HG02759 (cell line): ENCODE measurements around the gene NUAK1.

ENCODE experiments used
- ATAC-seq: cut with Tn5 transposase; IDR thresholded peaks from one replicate; pipeline ENCODE4 v1.9.1; 2021; ENCODE audit warnings: mild to moderate bottlenecking, moderate library complexity; ENCODE audit not compliant: unreplicated experiment

The NUAK1 gene

DNA sequence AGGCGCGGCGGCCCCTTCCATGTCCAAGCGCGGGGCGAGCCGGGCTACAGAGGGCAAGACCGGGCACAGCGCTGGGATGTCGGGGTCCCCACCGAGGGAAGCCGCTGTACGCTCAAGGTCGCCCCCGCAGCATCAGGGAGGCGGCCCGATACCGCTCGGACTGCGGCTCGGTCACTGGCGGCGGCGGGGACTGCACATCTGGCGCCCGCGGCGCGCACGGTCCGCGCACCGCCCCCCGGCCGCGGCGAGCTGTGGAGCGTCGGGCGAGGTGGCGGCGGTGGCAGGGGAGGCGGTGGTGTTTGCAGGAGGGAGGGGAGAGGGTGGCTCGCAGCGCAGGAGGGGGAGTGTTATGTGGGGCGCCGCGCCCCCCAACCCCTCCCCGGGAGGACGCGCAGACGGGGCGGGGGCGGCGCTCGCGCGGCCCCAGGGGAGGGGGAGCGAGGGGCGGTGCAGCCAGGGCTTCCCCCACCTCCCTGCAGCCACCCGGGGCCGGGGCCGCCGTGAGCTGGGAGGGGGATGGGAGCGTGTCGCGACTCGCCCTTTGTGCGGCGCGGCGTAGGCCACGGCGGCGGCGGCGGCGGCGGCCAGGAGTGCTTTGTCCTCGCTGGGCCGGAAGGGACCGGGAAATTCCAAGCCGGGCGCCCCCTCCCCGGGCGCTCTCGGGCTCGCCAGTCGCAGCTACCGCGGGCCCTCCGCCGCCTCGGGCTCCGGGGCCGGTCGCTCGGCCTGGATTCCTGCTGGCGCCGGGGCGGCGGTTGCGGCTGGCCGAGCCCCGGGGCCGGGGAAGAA is at the start of gene NUAK1:
Gene NUAK1 (minus strand): TSS at position 322 of the 789 bp plus-strand sequence. CDS start 301 bp downstream, at position 21.
- no peak for ATAC-seq

DNA sequence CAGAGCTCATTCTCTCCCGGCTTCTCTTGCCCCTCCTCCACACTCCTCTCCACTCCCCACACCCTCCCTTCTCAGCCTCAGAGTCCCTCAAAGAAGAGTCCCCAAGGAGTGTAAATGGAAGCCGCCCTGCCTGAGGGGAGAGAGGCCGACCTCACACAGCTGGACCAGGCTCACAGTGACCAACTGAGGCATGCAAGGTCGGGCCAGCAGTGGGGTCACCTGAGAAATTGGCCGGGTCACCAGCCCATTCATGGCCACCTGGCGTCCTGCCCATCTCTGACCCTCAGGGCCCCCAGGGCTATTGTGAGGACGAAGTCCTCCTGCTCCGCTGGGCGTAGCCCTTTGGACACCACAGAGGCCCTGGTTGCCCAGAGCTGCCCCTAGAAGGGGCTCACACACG is 49.5 kb upstream of the NUAK1 start:
- ATAC-seq, result no peak

DNA sequence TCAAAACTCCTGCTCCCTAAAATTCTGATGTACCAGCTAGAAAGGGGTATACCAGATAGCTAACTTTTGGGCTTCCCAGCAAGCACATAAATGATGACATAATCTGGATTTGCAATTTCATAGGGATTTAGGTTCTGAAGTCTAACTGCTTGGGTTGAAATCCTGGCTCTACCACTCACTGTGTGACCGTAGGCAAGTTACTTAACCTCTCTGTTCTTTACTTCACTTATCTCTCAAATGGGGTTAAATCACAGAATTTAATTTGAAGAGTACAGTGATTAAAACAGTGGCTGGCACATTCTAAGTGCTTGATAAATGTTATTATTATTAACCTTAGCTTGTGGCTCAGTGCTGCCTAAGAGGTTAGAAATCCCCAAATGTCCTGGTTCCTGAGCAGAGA is 49.1 kb upstream of the NUAK1 start:
- no peak for ATAC-seq

DNA sequence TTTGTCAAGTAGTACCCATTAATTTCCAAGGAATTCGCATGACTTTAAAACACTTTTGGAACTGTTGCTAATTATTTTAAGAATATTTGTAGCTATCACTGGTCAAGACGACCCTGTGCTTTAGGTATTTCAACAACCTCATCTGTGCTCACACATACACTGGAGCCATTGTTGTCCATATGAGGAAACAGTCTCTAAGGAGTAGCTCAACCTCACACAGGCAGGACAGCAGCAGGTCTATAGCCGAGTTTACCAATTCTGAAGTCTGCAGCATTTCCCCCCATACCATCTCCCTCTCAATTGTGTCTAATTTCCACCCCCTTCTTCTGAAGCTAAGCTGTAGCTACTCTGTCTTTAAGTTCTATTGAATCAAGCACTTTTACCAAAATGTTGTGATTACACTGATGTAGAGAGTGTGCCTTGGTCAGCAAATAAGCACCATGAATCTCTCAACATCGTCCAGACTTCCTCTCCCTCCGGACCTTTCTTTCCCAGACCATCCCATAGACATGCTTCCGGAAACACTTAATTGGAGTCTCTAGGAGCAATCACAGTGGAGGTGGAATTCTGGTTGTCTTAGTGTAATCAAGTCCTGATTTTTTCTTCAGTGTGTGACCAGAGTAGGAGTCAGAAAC is 48.5 kb upstream of the NUAK1 start:
- ATAC-seq, result no peak

DNA sequence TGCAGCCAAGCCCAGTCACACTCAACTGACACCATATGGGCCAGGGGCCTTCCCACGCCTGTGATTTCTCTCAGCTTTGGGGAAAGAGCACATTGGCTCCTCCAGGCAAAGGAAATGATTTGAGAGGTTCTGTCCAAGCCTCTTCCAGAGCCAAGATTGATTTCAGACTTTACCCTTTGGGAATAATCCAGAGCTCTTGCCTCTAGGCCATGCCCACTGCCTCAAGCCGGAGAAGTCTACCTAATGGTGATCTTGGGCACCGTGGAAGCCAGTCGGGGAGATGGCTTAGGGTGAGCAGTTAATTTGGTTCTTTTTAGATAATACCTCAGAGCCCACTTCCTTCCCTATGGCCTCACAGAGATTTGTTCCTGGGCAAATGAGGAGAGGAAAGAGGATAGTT is 45.0 kb upstream of the NUAK1 start:
- no peak for ATAC-seq

DNA sequence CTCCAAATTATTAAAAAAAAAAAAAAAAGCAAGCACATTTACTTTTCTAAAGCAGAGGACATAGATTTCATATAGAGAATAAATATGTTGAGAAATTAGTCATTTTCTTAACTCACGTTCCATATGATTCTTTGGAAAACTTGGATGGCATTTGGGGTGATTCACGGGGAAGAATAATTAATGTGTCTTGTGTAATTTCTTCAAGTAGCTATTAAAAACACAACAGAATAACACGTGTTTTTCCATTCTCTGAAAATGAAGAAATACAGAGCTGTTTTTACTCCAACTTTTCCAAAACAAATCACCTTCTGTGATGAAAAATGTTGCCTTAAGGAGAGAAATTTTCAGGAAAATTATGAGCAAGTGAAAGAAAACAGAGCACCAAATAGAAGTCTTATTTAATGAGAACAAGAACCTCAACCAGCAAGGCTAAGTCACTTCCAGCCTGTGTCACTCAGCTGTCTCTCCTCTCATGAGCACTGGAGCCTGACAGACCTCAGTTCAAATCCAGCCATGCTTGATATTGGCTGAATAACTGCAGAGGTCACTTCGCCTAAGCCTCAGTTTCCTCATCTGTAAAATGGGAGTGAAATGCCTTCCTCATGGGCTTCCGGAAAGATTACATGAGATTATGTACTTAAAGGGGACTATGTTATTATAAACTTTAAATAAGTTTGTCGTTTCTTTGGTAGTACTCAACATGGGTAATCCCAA is 42.8 kb upstream of the NUAK1 start:
- no peak for ATAC-seq

DNA sequence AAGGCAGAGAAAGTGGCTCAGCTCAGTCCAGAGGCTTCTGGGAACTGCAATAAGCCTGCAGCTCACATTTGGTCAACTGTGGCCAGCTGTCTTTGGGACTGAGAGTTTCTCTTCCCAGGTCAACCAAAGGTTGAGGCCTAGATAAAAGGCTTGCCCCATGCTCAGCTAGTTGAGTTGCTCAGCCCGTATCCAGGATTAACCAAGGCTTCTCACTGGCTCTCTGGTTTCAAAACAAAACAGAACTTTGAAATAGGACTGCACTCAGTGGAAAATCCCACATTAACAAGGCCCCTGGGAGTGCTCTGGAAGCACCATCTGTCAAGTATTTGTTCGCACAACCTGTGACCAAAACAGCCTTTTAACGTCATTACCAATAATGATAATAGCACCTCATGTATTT is 40.3 kb upstream of the NUAK1 start:
- no peak for ATAC-seq

DNA sequence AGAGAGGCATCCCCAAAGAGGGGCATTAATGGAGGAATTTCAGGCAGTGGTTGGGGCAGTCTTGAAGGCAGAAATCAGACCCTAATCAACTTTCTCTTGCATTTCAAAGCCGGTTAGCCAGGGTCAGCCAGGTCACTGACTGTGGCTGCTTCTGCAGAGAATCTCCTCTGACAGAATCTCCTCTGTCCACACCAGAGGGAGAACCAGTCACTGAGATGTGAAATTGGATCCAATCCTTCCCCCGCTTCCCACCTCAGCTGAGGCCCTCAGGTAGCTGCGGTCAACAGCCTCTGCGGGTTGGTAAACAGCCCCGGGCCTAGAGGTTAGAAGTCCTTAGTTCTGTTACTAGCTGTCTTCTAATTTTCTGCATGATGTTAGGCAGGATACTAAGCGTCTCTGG is 39.8 kb upstream of the NUAK1 start:
- ATAC-seq, result no peak

DNA sequence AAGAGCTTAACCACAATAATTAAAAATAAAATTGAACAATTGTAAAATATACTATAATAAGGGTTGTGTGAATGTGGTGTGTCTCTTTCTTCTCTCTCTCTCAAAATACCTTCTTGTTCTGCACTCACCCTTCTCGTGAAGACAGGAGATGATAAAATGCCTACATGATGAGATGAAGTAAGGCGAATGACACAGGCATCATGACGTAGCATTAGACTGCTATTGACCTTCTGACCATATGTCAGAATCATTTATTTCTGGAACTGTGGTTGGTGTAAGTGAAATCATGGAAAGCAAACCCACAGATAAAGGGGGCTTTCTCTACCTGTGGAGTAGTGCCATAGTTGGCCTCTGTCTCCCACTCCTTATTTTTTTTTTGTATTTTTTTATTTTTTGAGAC is 37.8 kb upstream of the NUAK1 start:
- no peak for ATAC-seq

DNA sequence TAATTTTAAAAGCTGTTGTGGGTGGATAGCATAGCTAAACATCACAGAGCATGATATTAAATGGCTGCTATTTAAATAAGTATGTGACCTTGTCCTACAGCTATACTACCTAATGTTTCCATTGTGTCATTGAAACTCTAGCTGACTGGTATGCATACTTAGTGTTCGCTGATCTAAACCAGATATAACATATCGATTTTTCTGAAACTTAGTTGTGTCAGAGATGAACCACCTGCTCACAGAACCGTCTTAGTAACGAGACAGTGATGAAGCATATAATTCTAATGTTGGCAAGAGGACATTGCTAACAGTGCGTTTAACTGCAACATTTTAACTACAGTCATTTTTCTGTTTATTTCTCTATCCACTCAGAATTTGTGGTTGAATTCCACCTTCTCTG is 36.1 kb upstream of the NUAK1 start:
- no peak for ATAC-seq

DNA sequence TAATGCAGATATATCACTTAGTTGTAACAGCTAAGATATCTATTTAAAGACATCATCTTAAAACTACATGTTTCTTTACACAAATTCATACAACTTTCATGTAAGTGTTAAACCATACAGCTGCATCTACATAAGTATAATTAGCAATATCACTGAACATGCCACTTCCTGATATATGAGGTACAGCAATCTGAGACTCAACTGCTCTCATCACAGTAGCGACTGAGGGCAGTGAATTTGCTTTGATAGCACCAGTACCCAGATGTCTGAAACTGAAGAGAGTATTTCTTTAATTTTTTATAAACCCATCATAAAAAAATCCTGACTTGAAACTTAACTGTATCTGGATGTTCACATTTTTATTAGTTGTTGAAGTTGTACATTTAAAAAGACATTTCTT is 34.7 kb upstream of the NUAK1 start:
- ATAC-seq, result no peak

DNA sequence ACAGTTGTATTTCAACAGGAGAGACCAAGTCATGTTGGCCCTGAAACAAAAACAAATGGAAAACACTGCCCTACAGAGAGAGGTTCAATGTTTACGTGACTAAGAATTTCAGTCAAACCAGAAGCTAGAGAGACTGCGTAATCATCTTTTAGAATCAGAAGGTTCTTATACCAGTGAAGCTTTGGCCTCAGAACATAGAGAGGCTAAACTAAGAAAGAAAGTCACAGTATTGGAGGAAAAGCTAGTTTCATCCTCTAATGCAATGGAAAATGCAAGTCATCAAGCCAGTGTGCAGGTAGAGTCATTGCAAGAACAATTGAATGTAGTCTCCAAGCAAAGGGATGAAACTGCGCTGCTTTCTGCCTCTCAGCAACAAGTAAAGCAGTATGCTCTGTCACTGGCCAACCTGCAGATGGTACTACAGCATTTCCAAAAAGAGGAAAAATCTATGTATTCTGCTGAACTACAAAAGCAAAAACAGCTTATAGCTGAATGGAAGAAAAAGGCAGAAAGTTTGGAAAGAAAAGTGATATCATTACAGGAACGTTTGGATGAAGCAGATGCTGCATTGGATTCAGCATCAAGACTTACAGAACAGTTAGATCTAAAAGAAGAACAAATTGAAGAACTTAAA is 32.5 kb upstream of the NUAK1 start:
- no peak for ATAC-seq

DNA sequence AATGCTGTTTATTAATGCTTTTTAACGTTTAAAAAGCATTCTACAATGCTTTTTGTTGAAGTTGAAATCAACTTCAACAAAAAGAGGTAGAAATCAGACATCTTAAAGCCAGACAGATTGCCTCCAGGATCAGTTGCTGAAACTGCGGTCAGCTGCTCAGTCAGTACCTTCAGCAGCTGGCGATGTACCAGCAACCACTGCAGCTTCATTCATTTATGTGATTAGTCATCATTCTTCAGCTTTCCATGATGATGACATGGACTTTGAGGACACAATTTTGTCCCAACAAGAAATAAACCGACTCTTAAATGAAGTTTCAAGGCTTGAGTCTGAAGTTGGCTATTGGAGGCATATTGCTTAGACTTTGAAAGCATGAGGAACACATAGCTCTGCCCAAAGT is 31.5 kb upstream of the NUAK1 start:
- no peak for ATAC-seq

DNA sequence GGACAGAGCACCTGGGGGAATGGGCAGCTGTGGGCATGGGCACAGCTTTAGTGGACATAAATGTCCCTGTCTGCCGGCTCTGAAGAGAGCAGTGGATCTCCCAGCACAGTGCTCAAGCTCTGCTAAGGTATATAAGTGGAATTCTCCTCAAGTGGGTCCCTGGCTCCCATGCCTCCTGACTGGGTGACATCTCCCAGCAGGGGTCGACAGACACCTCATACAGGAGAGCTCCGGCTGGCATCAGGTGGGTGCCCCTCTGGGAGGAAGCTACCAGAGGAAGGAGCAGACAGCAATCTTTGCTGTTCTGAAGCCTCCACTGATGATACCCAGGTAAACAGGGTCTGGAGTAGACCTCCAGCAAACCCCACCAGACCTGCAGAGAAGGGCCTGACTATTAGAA is 25.0 kb upstream of the NUAK1 start:
- no peak for ATAC-seq

DNA sequence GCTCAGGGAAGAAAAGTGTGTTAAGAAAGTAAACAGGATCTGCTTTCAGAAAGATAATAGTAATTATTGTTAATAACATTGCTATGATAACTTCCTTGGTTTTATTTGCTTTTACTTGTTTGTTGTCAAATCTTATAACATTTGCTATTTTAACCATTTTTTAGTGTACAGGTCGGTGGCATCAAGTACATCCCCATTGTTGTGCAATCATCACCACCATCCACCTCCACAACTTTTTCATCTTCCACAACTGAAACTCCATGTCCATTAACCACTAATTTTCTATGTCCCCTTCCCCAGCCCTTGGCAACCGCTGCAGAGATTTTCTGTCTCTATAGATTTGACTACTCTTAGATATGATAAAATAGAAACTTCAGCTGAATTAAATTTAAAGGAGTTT is 22.7 kb upstream of the NUAK1 start:
- no peak for ATAC-seq

DNA sequence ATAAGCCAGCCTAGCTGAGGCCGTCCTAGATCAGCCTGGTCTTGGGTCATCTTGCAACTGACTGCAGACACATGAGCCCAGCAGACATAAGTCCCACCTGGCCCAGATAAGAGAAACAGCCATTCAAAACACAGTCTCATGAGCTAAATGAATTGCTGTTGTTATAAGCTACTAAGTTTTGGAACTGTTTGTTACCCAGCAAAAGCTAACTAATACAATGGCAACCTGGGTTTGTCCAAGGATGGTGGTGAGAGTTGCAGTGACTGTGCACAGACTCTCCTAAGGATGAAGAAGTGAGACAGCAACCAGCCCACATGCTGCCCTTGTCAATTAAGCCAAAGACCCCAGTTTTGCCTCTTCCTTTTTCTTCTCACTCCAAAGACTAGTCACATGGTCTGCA is 22.2 kb upstream of the NUAK1 start:
- no peak for ATAC-seq

DNA sequence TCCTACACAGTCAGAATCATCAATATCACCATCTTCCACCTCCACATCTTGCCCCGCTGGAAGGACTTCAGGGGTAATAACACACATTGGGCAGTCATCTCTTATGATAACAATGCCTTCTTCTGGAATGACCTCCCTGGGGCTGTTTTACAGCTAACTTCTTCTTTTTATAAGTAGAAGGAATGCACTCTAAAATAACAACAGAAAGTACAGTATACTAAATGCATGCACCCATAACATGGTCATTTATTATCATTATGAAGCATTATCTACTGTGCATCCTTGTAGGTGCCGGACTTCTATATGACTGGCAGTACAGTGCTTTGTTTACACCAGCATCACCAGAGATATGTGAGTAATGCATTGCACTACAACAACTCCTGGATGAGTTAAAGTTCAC is 19.0 kb upstream of the NUAK1 start:
- ATAC-seq, result no peak

DNA sequence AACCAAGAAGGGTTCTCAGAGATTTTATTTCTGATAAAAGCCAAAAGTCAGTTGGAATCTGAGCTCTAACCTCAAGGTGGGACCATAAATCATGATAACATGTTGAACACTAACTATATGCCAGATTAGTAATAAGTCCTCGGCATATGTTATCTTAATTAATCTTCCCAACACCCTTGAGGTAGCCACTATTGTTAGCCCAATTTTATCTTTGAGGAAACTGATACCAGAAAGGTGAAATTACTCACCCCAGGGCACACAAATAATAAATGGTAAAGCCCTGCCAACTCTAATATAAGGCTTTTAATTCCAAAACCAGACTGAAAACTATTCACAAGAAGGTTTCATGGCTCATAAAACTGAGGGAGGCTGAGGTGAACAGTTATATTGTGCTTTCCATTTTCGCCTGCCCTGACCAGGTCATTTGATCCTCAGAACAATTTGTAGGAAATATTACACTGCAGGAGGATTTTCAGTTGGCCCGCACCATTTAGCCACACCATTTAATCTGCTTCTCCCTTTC is 16.1 kb upstream of the NUAK1 start:
- no peak for ATAC-seq

DNA sequence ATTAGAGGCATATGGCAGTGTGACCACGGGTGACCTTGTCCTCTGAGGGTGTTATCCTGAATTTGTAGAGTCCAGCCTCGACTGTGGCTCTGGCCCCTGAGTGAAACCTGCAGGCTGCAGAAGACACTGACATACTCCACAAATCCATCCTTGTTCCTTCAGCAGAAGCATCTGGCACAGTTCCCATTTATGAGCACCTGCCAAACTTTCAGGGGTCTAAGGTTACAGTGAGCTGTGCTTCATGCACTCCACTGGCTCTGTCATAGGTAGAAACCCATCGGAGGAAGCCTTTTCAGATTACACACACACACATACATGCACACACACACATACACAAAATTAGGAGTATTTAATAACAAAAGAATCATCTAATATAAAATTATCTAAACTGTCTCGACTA is 13.6 kb upstream of the NUAK1 start:
- no peak for ATAC-seq

DNA sequence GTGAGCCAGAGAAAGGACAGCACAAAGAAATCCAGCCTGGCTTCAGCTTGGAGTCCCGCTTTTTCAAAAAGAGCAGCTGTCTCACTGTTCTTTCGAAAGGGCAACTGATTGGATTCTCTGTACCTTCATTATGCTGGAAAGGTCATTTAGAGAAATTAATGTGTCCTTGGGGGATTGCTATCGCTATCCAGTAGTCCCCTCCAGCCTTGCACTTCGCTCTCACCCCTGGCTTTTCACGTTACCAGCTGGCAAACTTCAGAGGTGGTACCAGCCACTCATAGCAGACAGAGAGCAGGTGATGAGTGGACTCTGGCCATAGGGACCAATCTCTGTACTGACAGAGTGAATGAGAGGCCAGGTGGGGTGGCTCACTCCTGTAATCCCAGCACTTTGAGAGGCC is 11.8 kb upstream of the NUAK1 start:
- ATAC-seq, result no peak

DNA sequence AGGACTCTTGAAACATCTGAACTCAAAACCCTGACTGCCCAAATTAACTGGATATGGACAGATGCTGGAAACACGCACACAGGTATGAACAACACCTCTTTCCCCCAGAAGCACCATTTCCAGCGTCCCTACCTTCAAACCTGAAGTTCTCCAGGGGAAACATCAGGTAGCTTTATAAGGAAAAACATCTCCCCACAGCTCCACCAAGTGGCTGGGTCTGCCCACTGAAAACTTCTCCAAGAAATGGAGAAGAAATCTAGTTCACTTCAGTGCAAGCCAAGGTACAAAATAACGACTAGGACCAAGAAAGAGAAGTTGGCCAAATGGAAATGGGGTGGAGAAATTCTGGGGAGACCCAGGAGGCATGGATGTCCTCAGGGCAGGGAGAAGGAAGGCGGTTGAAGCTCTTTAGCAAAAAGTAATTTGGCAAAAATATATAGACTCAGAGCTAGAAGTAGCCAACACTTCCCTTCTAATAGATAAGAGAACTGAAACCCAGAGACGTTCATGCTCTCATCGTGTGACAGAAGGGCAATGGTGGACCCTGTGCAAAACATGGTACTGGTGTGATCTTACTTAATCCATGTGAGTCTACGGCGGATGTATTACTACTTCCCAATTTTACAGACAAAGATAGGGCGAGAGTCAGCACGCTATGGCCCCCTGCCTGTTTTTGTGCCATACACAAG is 10.5 kb upstream of the NUAK1 start:
- no peak for ATAC-seq
